H1 (cell line): ENCODE measurements around the gene CTNNA3. TPM values are rescaled to one million over a fixed set of nuclear protein-coding genes. Genes with fewer than 3 reads are reported as not detected.

Source experiments
- CTCF ChIA-PET: fragments of 300-600 bp; sonication (Branson Sonifier 250); formaldehyde crosslinking; loops from one replicate; lab custom pipeline; 2021; ENCODE audit not compliant: partially characterized antibody; lab: Charles Lee
- POLR2A ChIA-PET: fragments of 300-600 bp; sonication (Branson Sonifier 250); formaldehyde crosslinking; loops from one replicate; lab custom pipeline; 2021; ENCODE audit warnings: inconsistent platforms; ENCODE audit not compliant: partially characterized antibody; lab: Charles Lee
- DNase-seq, 2 experiments: peaks; one replicate each; pipeline versions ENCODE4 v3.0.0 to v3.0.0-alpha.2; 2010 to 2022; ENCODE audit warnings: low spot score in 2 of 2, low read depth in 1 of 2, mixed read lengths in 1 of 2
- FAIRE-seq: peaks from 2 replicates; lab custom pipeline; 2011; peaks lifted over from hg19 to GRCh38; lab: Jason Lieb, UNC
- H2AFZ ChIP-seq: 2 replicates; pipeline ENCODE4 v1.8.1; 2012; ENCODE audit warnings: low read length, inconsistent platforms
- H2AK5ac ChIP-seq: 2 replicates; pipeline ENCODE4 v1.6.1; 2013; ENCODE audit warnings: low read depth, low read length
- H2BK120ac ChIP-seq: replicated peaks from 2 replicates; pipeline ENCODE3; 2013; ENCODE audit warnings: low read depth, low read length, inconsistent platforms
- H2BK12ac ChIP-seq: 2 replicates; pipeline ENCODE4 v1.6.1; 2013; ENCODE audit warnings: low read depth, low read length
- H2BK15ac ChIP-seq: 2 replicates; pipeline ENCODE4 v1.6.1; 2013; ENCODE audit warnings: low read length
- H2BK20ac ChIP-seq: 2 replicates; pipeline ENCODE4 v1.6.1; 2013; ENCODE audit warnings: low read length
- H2BK5ac ChIP-seq: 2 replicates; pipeline ENCODE4 v1.6.1; 2013; ENCODE audit warnings: low read depth, low read length
- H3K14ac ChIP-seq: 2 replicates; pipeline ENCODE4 v1.6.1; 2013; ENCODE audit warnings: inconsistent platforms; ENCODE audit not compliant: insufficient read length
- H3K18ac ChIP-seq: 2 replicates; pipeline ENCODE4 v1.6.1; 2013; ENCODE audit warnings: low read length; ENCODE audit errors: extremely low read depth
- H3K23ac ChIP-seq: 2 replicates; pipeline ENCODE4 v1.6.1; 2013; ENCODE audit warnings: inconsistent platforms; ENCODE audit not compliant: insufficient read length
- H3K23me2 ChIP-seq: 2 replicates; pipeline ENCODE4 v1.6.1; 2013; ENCODE audit warnings: low read depth, low read length
- H3K27ac ChIP-seq: 2 replicates; pipeline ENCODE4 v1.6.1; 2011; ENCODE audit warnings: low read depth, low read length, inconsistent platforms
- H3K27me3 ChIP-seq, 4 experiments: replicated peaks in 1 of 4; 1 replicate in 1 of 4; 2 replicates in 3 of 4; pipeline versions ENCODE4 v1.6.1 to v1.8.1; 2011 to 2013; ENCODE audit warnings: low read length in 3 of 4, mild to moderate bottlenecking in 3 of 4, inconsistent platforms in 2 of 4, mixed read lengths in 2 of 4, moderate library complexity in 1 of 4; ENCODE audit not compliant: control insufficient read depth in 3 of 4, insufficient read depth in 3 of 4; ENCODE audit errors: extremely low read depth in 1 of 4
- H3K36me3 ChIP-seq, 4 experiments: 2 replicates each; pipeline versions ENCODE4 v1.6.1 to v1.8.1; 2011 to 2013; ENCODE audit warnings: mild to moderate bottlenecking in 4 of 4, low read length in 3 of 4, moderate library complexity in 2 of 4, control low read depth in 1 of 4, inconsistent platforms in 1 of 4; ENCODE audit not compliant: insufficient read depth in 4 of 4, control insufficient read depth in 2 of 4
- H3K4ac ChIP-seq: replicated peaks from 2 replicates; pipeline ENCODE3; 2013; ENCODE audit warnings: low read length, low read depth, mixed read lengths, inconsistent platforms; ENCODE audit not compliant: insufficient read length
- H3K4me1 ChIP-seq, 4 experiments: replicated peaks in 1 of 4; 1 replicate in 1 of 4; 2 replicates in 3 of 4; pipeline versions ENCODE4 v1.6.1 to v1.8.1; 2011 to 2013; ENCODE audit warnings: low read length in 3 of 4, inconsistent platforms in 2 of 4, mixed read lengths in 1 of 4; ENCODE audit not compliant: insufficient read depth in 4 of 4, control insufficient read depth in 3 of 4
- H3K4me2 ChIP-seq, 2 experiments: 2 replicates each; pipeline versions ENCODE4 v1.6.1 to v1.8.1; 2011 to 2013; ENCODE audit warnings: low read depth in 2 of 2, low read length in 2 of 2, control low read depth in 1 of 2, inconsistent platforms in 1 of 2, mild to moderate bottlenecking in 1 of 2; ENCODE audit not compliant: insufficient read depth in 1 of 2
- H3K4me3 ChIP-seq, 4 experiments: fragments of 200-600, 300-600 bp in 1 of 4; sonication (generic), shearing (Covaris generic), sonication (Bioruptor Twin) in 1 of 4; 2 replicates each; pipeline versions ENCODE4 v1.5.1 to v1.8.1; 2011 to 2016; ENCODE audit warnings: low read length in 4 of 4, low read depth in 3 of 4, control low read depth in 2 of 4, inconsistent platforms in 2 of 4, mild to moderate bottlenecking in 2 of 4, mixed read lengths in 1 of 4, moderate library complexity in 1 of 4; ENCODE audit not compliant: insufficient read depth in 2 of 4; ENCODE audit errors: extremely low read depth in 1 of 4
- H3K56ac ChIP-seq: replicated peaks from 2 replicates; pipeline ENCODE3; 2013; ENCODE audit warnings: low read depth, mild to moderate bottlenecking, mixed read lengths, low read length, inconsistent platforms; ENCODE audit not compliant: insufficient read length
- H3K79me1 ChIP-seq: 2 replicates; pipeline ENCODE4 v1.6.1; 2013; ENCODE audit warnings: low read depth, low read length, control low read depth
- H3K79me2 ChIP-seq, 2 experiments: 2 replicates each; pipeline versions ENCODE4 v1.6.1 to v1.8.1; 2012 to 2013; ENCODE audit warnings: low read length in 2 of 2, mild to moderate bottlenecking in 2 of 2, inconsistent platforms in 1 of 2; ENCODE audit not compliant: insufficient read depth in 2 of 2, control insufficient read depth in 1 of 2
- H3K9ac ChIP-seq, 4 experiments: replicated peaks in 1 of 4; 1 replicate in 1 of 4; 2 replicates in 3 of 4; pipeline versions ENCODE4 v1.6.1 to v1.8.1; 2011 to 2013; ENCODE audit warnings: low read depth in 3 of 4, low read length in 3 of 4, control low read depth in 2 of 4, mild to moderate bottlenecking in 2 of 4, moderate library complexity in 2 of 4, inconsistent platforms in 1 of 4; ENCODE audit errors: extremely low read depth in 1 of 4
- H3K9me3 ChIP-seq, 2 experiments: 2 replicates each; pipeline versions ENCODE4 v1.6.1 to v1.8.1; 2012 to 2013; ENCODE audit warnings: mild to moderate bottlenecking in 2 of 2, moderate library complexity in 2 of 2, control low read depth in 1 of 2, inconsistent platforms in 1 of 2, low read depth in 1 of 2, low read length in 1 of 2, mixed read lengths in 1 of 2; ENCODE audit not compliant: insufficient read depth in 2 of 2
- H4K20me1 ChIP-seq, 2 experiments: replicated peaks in 1 of 2; 2 replicates each; pipeline versions ENCODE3 to v1.8.1; 2011 to 2013; ENCODE audit warnings: inconsistent platforms in 2 of 2, low read length in 2 of 2, mild to moderate bottlenecking in 1 of 2; ENCODE audit not compliant: insufficient read depth in 2 of 2, control insufficient read depth in 1 of 2
- H4K5ac ChIP-seq: 2 replicates; pipeline ENCODE4 v1.6.1; 2013; ENCODE audit warnings: low read length, low read depth, mixed read lengths, inconsistent platforms; ENCODE audit not compliant: insufficient read length
- H4K8ac ChIP-seq: 2 replicates; pipeline ENCODE4 v1.8.0; 2013; ENCODE audit warnings: mild to moderate bottlenecking, moderate library complexity, low read length, inconsistent platforms; ENCODE audit not compliant: insufficient read depth; ENCODE audit errors: extremely low read depth
- H4K91ac ChIP-seq: replicated peaks from 2 replicates; pipeline ENCODE3; 2013; ENCODE audit warnings: low read length, mixed read lengths, inconsistent platforms; ENCODE audit not compliant: insufficient read length
- ASH2L ChIP-seq: fragments of 200-600, 300-600 bp; sonication (generic); IDR thresholded peaks from one replicate; pipeline ENCODE4 v1.7.1; 2017; ENCODE audit warnings: low read length
- KDM4A ChIP-seq: IDR thresholded peaks from one replicate; pipeline ENCODE4 v1.7.1; 2012; ENCODE audit warnings: low read depth, mild to moderate bottlenecking, moderate library complexity, low read length, inconsistent platforms; ENCODE audit not compliant: severe bottlenecking
- NRF1 ChIP-seq: IDR thresholded peaks from 2 replicates; pipeline ENCODE4 v1.6.1; 2011; ENCODE audit warnings: mild to moderate bottlenecking, low read depth, low read length, improper control_type of control experiment
- SP2 ChIP-seq: IDR thresholded peaks from 2 replicates; pipeline ENCODE4 v1.6.1; 2012; ENCODE audit warnings: mild to moderate bottlenecking, low read length, inconsistent platforms
- TCF12 ChIP-seq: IDR thresholded peaks from 2 replicates; pipeline ENCODE4 v1.6.1; 2011; ENCODE audit warnings: low read depth, mild to moderate bottlenecking, low read length
- USF2 ChIP-seq: IDR thresholded peaks from 2 replicates; pipeline ENCODE4 v1.6.1; 2011; ENCODE audit warnings: low read length, improper control_type of control experiment
- WGBS, 2 experiments: shearing (Covaris generic) in 1 of 2; methylation state at CpG; one replicate each; pipeline versions ENCODE4 v1.1.6 to v1.1.7; 2013 to 2015; ENCODE audit warnings: low lambda C conversion rate in 2 of 2, mixed read lengths in 2 of 2, inconsistent platforms in 1 of 2, low coverage in 1 of 2, missing lambda C conversion rate in 1 of 2; ENCODE audit not compliant: insufficient replicate concordance in 2 of 2, insufficient coverage in 1 of 2, insufficient read length in 1 of 2; ENCODE audit errors: extremely low coverage in 1 of 2, missing lambda C conversion rate in 1 of 2; 5-methylcytosine and 5-hydroxymethylcytosine counted together
- polyA plus RNA-seq, 7 experiments: library from polyadenylated mRNA; depleted of rRNA in 3 of 7; stranded (reverse) in 5 of 7; unstranded in 2 of 7; fragments of >200 nt in 5 of 7; fragments of 200-250 nt in 2 of 7; gene quantifications; 1 replicate in 5 of 7; 2 replicates in 1 of 7; 4 replicates in 1 of 7; pipeline versions ENCODE4 v1.2.1 to v1.2.3, GENCODE V29; 2011 to 2013; ENCODE audit warnings: missing spikeins in 2 of 7, mixed read lengths in 2 of 7
- total RNA-seq: library from RNA; stranded (reverse); fragmentation: NEBNext Ultra II Directional; extraction: Animal tissue kit (Norgen Biotek cat#: 25700); gene quantifications from 2 replicates; pipeline ENCODE4 v1.2.1, GENCODE V29; 2021
- TF ChIP-seq, protein P1 (sequence below): IDR thresholded peaks from 2 replicates; pipeline ENCODE4 v1.6.1; 2012; ENCODE audit warnings: inconsistent platforms
- TF ChIP-seq, protein P2 (sequence below), 3 experiments: IDR thresholded peaks; 1 replicate in 2 of 3; 2 replicates in 1 of 3; pipeline versions ENCODE4 v1.5.1 to v1.6.1; 2011; ENCODE audit warnings: low read length in 3 of 3, mild to moderate bottlenecking in 3 of 3, inconsistent platforms in 2 of 3, low read depth in 1 of 3, moderate library complexity in 1 of 3; ENCODE audit not compliant: insufficient read depth in 1 of 3; ENCODE audit errors: control extremely low read depth in 1 of 3

The CTNNA3 gene
- total and polyA plus RNA-seq, 2 of the 8 experiments (the other 6 are each of a cell fraction or from before 2014, with no cell fraction given), result 1.3 to 1.5 TPM

- H3K79me2 ChIP-seq, result no peaks in the 10 kb centered on the region
- H3K9ac ChIP-seq, result no peak overlapping the region
- H3K27me3 ChIP-seq, result peaks cover 0 to 21% (median 18%) of the 10 kb centered on the region in 4 experiments; a peak in 6 of 7 replicates
- no peak overlapping the region for H2AFZ ChIP-seq
- H3K4me2 ChIP-seq, result peak overlapping the region; percentile 69 to 97
- H3K27ac ChIP-seq, result no peak overlapping the region
- no peak overlapping the region for H3K4ac ChIP-seq
- H3K36me3 ChIP-seq, result no peaks in the 10 kb centered on the region
- no peaks in the 10 kb centered on the region for H3K79me1 ChIP-seq
- no peak overlapping the region for H2BK12ac ChIP-seq
- H3K4me3 ChIP-seq, result peak overlapping the region in 2 of 4 experiments; percentile 38 to 57; a peak in 4 of 8 replicates
- H4K8ac ChIP-seq, result no peak overlapping the region
- H4K91ac ChIP-seq, result no peak overlapping the region
- peaks cover 3% of the 10 kb centered on the region; the same call in 1 of the 2 replicates for H3K23me2 ChIP-seq
- no peak overlapping the region for H4K5ac ChIP-seq
- no peak overlapping the region for H2BK20ac ChIP-seq
- WGBS, 2 experiments, result 86% methylated on average over 11 of the region's 11 CpGs; no CpG with 5 or more reads in 1 of the 2 experiments
- H2BK120ac ChIP-seq, result no peak overlapping the region
- peak overlapping the region; percentile 11; the same call in 1 of the 2 replicates for H3K18ac ChIP-seq
- DNase-seq, result no peak
- H3K14ac ChIP-seq, result no peak overlapping the region
- FAIRE-seq, result no peak
- no peaks in the 10 kb centered on the region for H4K20me1 ChIP-seq
- ChIA-PET CTCF (interaction anchor here (0.6 to 5.6 kb wide), 9 partner anchors 11 to 594 kb away, joined by 3 to 33 read pairs (median 3); no protein-coding TSS in a partner anchor), POLR2A (interaction anchor here (0.7 kb wide), 1 partner anchor 47 kb away, joined by 3 read pairs; no protein-coding TSS in a partner anchor)
- H2AK5ac ChIP-seq, result no peak overlapping the region
- no peak overlapping the region for H2BK15ac ChIP-seq
- H2BK5ac ChIP-seq, result no peak overlapping the region
- no peaks in the 10 kb centered on the region for H3K9me3 ChIP-seq
- H3K4me1 ChIP-seq, result peaks cover 2 to 16% (median 12%) of the 10 kb centered on the region in 4 experiments
- H3K56ac ChIP-seq, result no peak overlapping the region
- no peak overlapping the region for H3K23ac ChIP-seq
- TF ChIP-seq, protein P1, sequence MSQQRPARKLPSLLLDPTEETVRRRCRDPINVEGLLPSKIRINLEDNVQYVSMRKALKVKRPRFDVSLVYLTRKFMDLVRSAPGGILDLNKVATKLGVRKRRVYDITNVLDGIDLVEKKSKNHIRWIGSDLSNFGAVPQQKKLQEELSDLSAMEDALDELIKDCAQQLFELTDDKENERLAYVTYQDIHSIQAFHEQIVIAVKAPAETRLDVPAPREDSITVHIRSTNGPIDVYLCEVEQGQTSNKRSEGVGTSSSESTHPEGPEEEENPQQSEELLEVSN, result no peak
- TF ChIP-seq ASH2L (no peak), TCF12 (no peak), USF2 (no peak), SP2 (no peak), KDM4A (no peak), NRF1 (no peak)
- TF ChIP-seq, protein P2, sequence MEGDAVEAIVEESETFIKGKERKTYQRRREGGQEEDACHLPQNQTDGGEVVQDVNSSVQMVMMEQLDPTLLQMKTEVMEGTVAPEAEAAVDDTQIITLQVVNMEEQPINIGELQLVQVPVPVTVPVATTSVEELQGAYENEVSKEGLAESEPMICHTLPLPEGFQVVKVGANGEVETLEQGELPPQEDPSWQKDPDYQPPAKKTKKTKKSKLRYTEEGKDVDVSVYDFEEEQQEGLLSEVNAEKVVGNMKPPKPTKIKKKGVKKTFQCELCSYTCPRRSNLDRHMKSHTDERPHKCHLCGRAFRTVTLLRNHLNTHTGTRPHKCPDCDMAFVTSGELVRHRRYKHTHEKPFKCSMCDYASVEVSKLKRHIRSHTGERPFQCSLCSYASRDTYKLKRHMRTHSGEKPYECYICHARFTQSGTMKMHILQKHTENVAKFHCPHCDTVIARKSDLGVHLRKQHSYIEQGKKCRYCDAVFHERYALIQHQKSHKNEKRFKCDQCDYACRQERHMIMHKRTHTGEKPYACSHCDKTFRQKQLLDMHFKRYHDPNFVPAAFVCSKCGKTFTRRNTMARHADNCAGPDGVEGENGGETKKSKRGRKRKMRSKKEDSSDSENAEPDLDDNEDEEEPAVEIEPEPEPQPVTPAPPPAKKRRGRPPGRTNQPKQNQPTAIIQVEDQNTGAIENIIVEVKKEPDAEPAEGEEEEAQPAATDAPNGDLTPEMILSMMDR (IDR thresholded peaks at IDR 0.05; ENCODE audit: control extremely low read depth in 1 of 3, insufficient read depth in 1 of 3, low read depth in 1 of 3, low read length in 3 of 3), result no peak
Observed at GRCh38 chr10:66927251-66927935, 768.6 kb downstream of the CTNNA3 start.
